Measurements from ENCODE around the gene HCK. TPM values are rescaled to one million over a fixed set of nuclear protein-coding genes. Genes with fewer than 3 reads are reported as not detected.

Gene HCK
- polyA plus RNA-seq, 1 experiment: 0.05 TPM

GRCh38 chr20:32127347-32127746, 75.3 kb downstream of the HCK start:
- Histone ChIP-seq H3K27me3 (ENCODE audit: control insufficient read depth, insufficient read depth, low read length) (no peaks in the 10 kb centered on the region), H3K4me3 (ENCODE audit: low read depth, low read length) (no peak overlapping the region), H3K36me3 (ENCODE audit: control insufficient read depth, insufficient read depth, low read length) (peaks cover 2% of the 10 kb centered on the region; the same call in 1 of the 2 replicates)
- no peak for DNase-seq (ENCODE audit: low read depth)
- no peak for TF ChIP-seq CTCF (IDR thresholded peaks at IDR 0.05; ENCODE audit: insufficient read depth, low read depth, low read length)
- ChIA-PET CTCF (interaction anchor here (0.8 kb wide), 1 partner anchor 10 kb away, joined by 4 read pairs; no protein-coding TSS in a partner anchor), POLR2A (no interaction called here)

GRCh38 chr20:32128167-32128566, 76.1 kb downstream of the HCK start:
- CTCF ChIA-PET: no interaction called here
- no peak for DNase-seq (ENCODE audit: low read depth)
- peaks cover 5% of the 10 kb centered on the region for H3K36me3 ChIP-seq (ENCODE audit: control insufficient read depth, insufficient read depth, low read length)
- H3K27me3 ChIP-seq (ENCODE audit: control insufficient read depth, insufficient read depth, low read length): no peaks in the 10 kb centered on the region
- H3K4me3 ChIP-seq (ENCODE audit: low read depth, low read length): no peak overlapping the region
- POLR2A ChIA-PET: no interaction called here
- TF ChIP-seq CTCF (IDR thresholded peaks at IDR 0.05; ENCODE audit: insufficient read depth, low read depth, low read length): no peak

- H3K27me3 ChIP-seq (ENCODE audit: control insufficient read depth, insufficient read depth, low read length): no peaks in the 10 kb centered on the region
- no peak for DNase-seq (ENCODE audit: low read depth)
- no peak for TF ChIP-seq CTCF (IDR thresholded peaks at IDR 0.05; ENCODE audit: insufficient read depth, low read depth, low read length)
- CTCF ChIA-PET: no interaction called here
- peaks cover 7% of the 10 kb centered on the region for H3K36me3 ChIP-seq (ENCODE audit: control insufficient read depth, insufficient read depth, low read length)
- no peak overlapping the region for H3K4me3 ChIP-seq (ENCODE audit: low read depth, low read length)
- POLR2A ChIA-PET: no interaction called here
Observed at GRCh38 chr20:32129863-32130262, 77.8 kb downstream of the HCK start.

GRCh38 chr20:32130352-32130751, 78.3 kb downstream of the HCK start:
- Histone ChIP-seq H3K36me3 (ENCODE audit: control insufficient read depth, insufficient read depth, low read length) (peaks cover 5% of the 10 kb centered on the region), H3K4me3 (ENCODE audit: low read depth, low read length) (no peak overlapping the region), H3K27me3 (ENCODE audit: control insufficient read depth, insufficient read depth, low read length) (no peaks in the 10 kb centered on the region)
- POLR2A ChIA-PET: no interaction called here
- no peak for TF ChIP-seq CTCF (IDR thresholded peaks at IDR 0.05; ENCODE audit: insufficient read depth, low read depth, low read length)
- CTCF ChIA-PET: no interaction called here
- no peak for DNase-seq (ENCODE audit: low read depth)

GRCh38 chr20:32130965-32131364, 78.9 kb downstream of the HCK start:
- Histone ChIP-seq H3K27me3 (ENCODE audit: control insufficient read depth, insufficient read depth, low read length) (no peaks in the 10 kb centered on the region), H3K4me3 (ENCODE audit: low read depth, low read length) (no peak overlapping the region), H3K36me3 (ENCODE audit: control insufficient read depth, insufficient read depth, low read length) (peaks cover 5% of the 10 kb centered on the region)
- no peak for TF ChIP-seq CTCF (IDR thresholded peaks at IDR 0.05; ENCODE audit: insufficient read depth, low read depth, low read length)
- CTCF ChIA-PET: no interaction called here
- DNase-seq (ENCODE audit: low read depth): no peak
- POLR2A ChIA-PET: no interaction called here
